IMR-90 (cell line): Measurements from ENCODE around the gene RDH16. TPM values are rescaled to one million over a fixed set of nuclear protein-coding genes. Genes with fewer than 3 reads are reported as not detected.
A peak's percentile ranks its signal among the peaks of the same experiment; 100 is the strongest.

Experiments
- ATAC-seq: fragments of 200-7000 bp; cut with Tn5 transposase; 2 replicates; pipeline ENCODE4 v1.9.1; 2020; ENCODE audit warnings: low read depth, mild to moderate bottlenecking, moderate library complexity
- BruUV-seq: library from RNA; stranded (reverse); fragments of 400-500 nt; replicated peaks from 2 replicates; lab custom pipeline; 2021; lab: Mats Ljungman, UMichigan
- CTCF ChIA-PET: fragments of 300-600 bp; formaldehyde crosslinking; extraction: SDS; loops from one replicate; lab custom pipeline; 2021; ENCODE audit warnings: antibody characterized with exemption; lab: Yijun Ruan, JAX
- POLR2A ChIA-PET: fragments of 300-600 bp; sonication (Branson Sonifier 250); formaldehyde crosslinking; loops from one replicate; lab custom pipeline; 2022; ENCODE audit warnings: antibody characterized with exemption; ENCODE audit not compliant: unreplicated experiment; lab: Charles Lee
- DNase-seq: peaks from one replicate; pipeline ENCODE4 v3.0.0; 2013
- H2AFZ ChIP-seq: replicated peaks from 2 replicates; pipeline ENCODE3; 2013; ENCODE audit warnings: low read length, mild to moderate bottlenecking; ENCODE audit not compliant: poor library complexity
- H2AK5ac ChIP-seq: 2 replicates; pipeline ENCODE4 v1.6.1; 2013; ENCODE audit warnings: low read depth, low read length, inconsistent platforms
- H2AK9ac ChIP-seq: replicated peaks from 2 replicates; pipeline ENCODE3; 2013; ENCODE audit warnings: mild to moderate bottlenecking, low read depth, low read length, moderate library complexity; ENCODE audit not compliant: poor library complexity
- H2BK120ac ChIP-seq: 2 replicates; pipeline ENCODE4 v1.6.1; 2013; ENCODE audit warnings: low read depth, low read length, inconsistent platforms
- H2BK15ac ChIP-seq: 3 replicates; pipeline ENCODE4 v1.6.1; 2013; ENCODE audit warnings: low read depth, low read length, inconsistent platforms
- H2BK20ac ChIP-seq: 2 replicates; pipeline ENCODE4 v1.6.1; 2013; ENCODE audit warnings: low read depth, mild to moderate bottlenecking, inconsistent platforms, low read length, moderate library complexity
- H2BK5ac ChIP-seq: 2 replicates; pipeline ENCODE4 v1.6.1; 2013; ENCODE audit warnings: mild to moderate bottlenecking, low read depth, low read length, inconsistent platforms; ENCODE audit not compliant: poor library complexity, severe bottlenecking
- H3K14ac ChIP-seq: replicated peaks from 2 replicates; pipeline ENCODE4 v1.6.1; 2013; ENCODE audit warnings: low read depth, low read length, inconsistent platforms
- H3K18ac ChIP-seq: 2 replicates; pipeline ENCODE4 v1.6.1; 2013; ENCODE audit warnings: low read depth, low read length, control low read depth
- H3K23ac ChIP-seq: 2 replicates; pipeline ENCODE4 v1.6.1; 2013; ENCODE audit warnings: low read depth, low read length, inconsistent platforms
- H3K27ac ChIP-seq: 2 replicates; pipeline ENCODE4 v1.5.1; 2013; ENCODE audit warnings: mild to moderate bottlenecking, control low read depth, low read length; ENCODE audit not compliant: insufficient read depth
- H3K27me3 ChIP-seq: 2 replicates; pipeline ENCODE4 v1.6.1; 2013; ENCODE audit warnings: low read length; ENCODE audit not compliant: control insufficient read depth, insufficient read depth
- H3K36me3 ChIP-seq: 2 replicates; pipeline ENCODE4 v1.6.1; 2013; ENCODE audit warnings: low read length, mixed read lengths; ENCODE audit not compliant: control insufficient read depth, insufficient read depth
- H3K4ac ChIP-seq: 2 replicates; pipeline ENCODE4 v1.6.1; 2013; ENCODE audit warnings: low read depth, low read length, inconsistent platforms
- H3K4me1 ChIP-seq: 2 replicates; pipeline ENCODE4 v1.6.1; 2013; ENCODE audit warnings: low read length, mixed read lengths; ENCODE audit not compliant: control insufficient read depth, insufficient read depth
- H3K4me2 ChIP-seq: 2 replicates; pipeline ENCODE4 v1.6.1; 2013; ENCODE audit warnings: low read depth, mild to moderate bottlenecking, control low read depth, low read length, moderate library complexity
- H3K4me3 ChIP-seq: 2 replicates; pipeline ENCODE4 v1.5.1; 2013; ENCODE audit warnings: low read depth, mild to moderate bottlenecking, control low read depth, low read length, moderate library complexity; ENCODE audit not compliant: insufficient read depth
- H3K56ac ChIP-seq: 2 replicates; pipeline ENCODE4 v1.6.1; 2013; ENCODE audit warnings: low read length, inconsistent platforms; ENCODE audit not compliant: insufficient read depth; ENCODE audit errors: extremely low read depth
- H3K79me1 ChIP-seq, 2 experiments: 2 replicates each; pipeline ENCODE4 v1.6.1; 2013; ENCODE audit warnings: low read length in 2 of 2, inconsistent platforms in 1 of 2, low read depth in 1 of 2
- H3K9ac ChIP-seq: 2 replicates; pipeline ENCODE4 v1.6.1; 2013; ENCODE audit warnings: low read depth, low read length, control low read depth
- H3K9me1 ChIP-seq: 2 replicates; pipeline ENCODE4 v1.6.1; 2013; ENCODE audit warnings: low read length, inconsistent platforms; ENCODE audit not compliant: insufficient read depth
- H3K9me3 ChIP-seq: 2 replicates; pipeline ENCODE4 v1.6.1; 2013; ENCODE audit warnings: low read length; ENCODE audit not compliant: control insufficient read depth, insufficient read depth
- H4K20me1 ChIP-seq: 2 replicates; pipeline ENCODE4 v1.6.1; 2013; ENCODE audit warnings: low read length, inconsistent platforms; ENCODE audit not compliant: insufficient read depth
- H4K5ac ChIP-seq: 2 replicates; pipeline ENCODE4 v1.6.1; 2013; ENCODE audit warnings: mild to moderate bottlenecking, low read depth, low read length, control low read depth
- H4K8ac ChIP-seq, 2 experiments: 2 replicates each; pipeline ENCODE4 v1.6.1; 2013; ENCODE audit warnings: low read depth in 2 of 2, low read length in 2 of 2, control low read depth in 1 of 2, inconsistent platforms in 1 of 2
- H4K91ac ChIP-seq: 2 replicates; pipeline ENCODE4 v1.6.1; 2013; ENCODE audit warnings: low read depth, low read length, inconsistent platforms; ENCODE audit not compliant: insufficient read depth
- BHLHE40 ChIP-seq: fragments of 150-350 bp; IDR thresholded peaks from 2 replicates; pipeline ENCODE4 v1.6.1; 2016; ENCODE audit warnings: mild to moderate bottlenecking, low read depth, low read length
- CEBPB ChIP-seq: IDR thresholded peaks from 2 replicates; pipeline ENCODE4 v1.6.1; 2012; ENCODE audit warnings: low read depth, low read length, improper control_type of control experiment
- CHD1 ChIP-seq: IDR thresholded peaks from 2 replicates; pipeline ENCODE4 v1.6.1; 2012; ENCODE audit warnings: low read depth, low read length, improper control_type of control experiment
- CTCF ChIP-seq: conservative IDR thresholded peaks from 2 replicates; pipeline ENCODE4 v1.5.1; 2012; ENCODE audit warnings: mild to moderate bottlenecking, low read depth, low read length, improper control_type of control experiment
- ELK1 ChIP-seq: fragments of 150-350 bp; IDR thresholded peaks from 2 replicates; pipeline ENCODE4 v1.6.1; 2016; ENCODE audit warnings: low read depth, mild to moderate bottlenecking, low read length, moderate library complexity, borderline replicate concordance
- FOS ChIP-seq: fragments of 150-350 bp; IDR thresholded peaks from 2 replicates; pipeline ENCODE4 v1.6.1; 2016; ENCODE audit warnings: low read depth, low read length
- MAFK ChIP-seq: IDR thresholded peaks from 2 replicates; pipeline ENCODE4 v1.6.1; 2012; ENCODE audit warnings: low read depth, low read length, improper control_type of control experiment
- MAZ ChIP-seq: IDR thresholded peaks from 2 replicates; pipeline ENCODE4 v1.6.1; 2012; ENCODE audit warnings: low read depth, mild to moderate bottlenecking, low read length, improper control_type of control experiment, moderate library complexity, borderline replicate concordance
- NFE2L2 ChIP-seq: fragments of 150-350 bp; IDR thresholded peaks from 2 replicates; pipeline ENCODE4 v1.6.1; 2016; ENCODE audit warnings: low read depth, mild to moderate bottlenecking, low read length
- POLR2A ChIP-seq: IDR thresholded peaks from 2 replicates; pipeline ENCODE4 v1.6.1; 2012; ENCODE audit warnings: mild to moderate bottlenecking, low read depth, low read length
- RFX5 ChIP-seq: IDR thresholded peaks from 2 replicates; pipeline ENCODE4 v1.8.0; 2012; ENCODE audit warnings: low read depth, mild to moderate bottlenecking, low read length, moderate library complexity
- USF2 ChIP-seq: fragments of 150-350 bp; IDR thresholded peaks from 2 replicates; pipeline ENCODE4 v1.6.1; 2017; ENCODE audit warnings: mild to moderate bottlenecking, antibody characterized with exemption, low read length, low read depth
- WGBS, 2 experiments: methylation state at CpG; one replicate each; pipeline versions ENCODE4 v1.1.5 to v1.1.7; 2013; ENCODE audit warnings: missing lambda C conversion rate in 2 of 2; ENCODE audit not compliant: insufficient read length in 1 of 2; ENCODE audit errors: extremely low coverage in 2 of 2; 5-methylcytosine and 5-hydroxymethylcytosine counted together
- dilution Hi-C: fragments of 300-500 bp; cut with HindIII; formaldehyde crosslinking; loops from one replicate; pipeline ENCODE4 v1.14.3; 2018; ENCODE audit warnings: low sequenced_read_pairs; ENCODE audit not compliant: unreplicated experiment
- in situ Hi-C: fragments of 300-500 bp; cut with MboI; formaldehyde crosslinking; loops from 3 replicates; pipeline ENCODE4 v1.14.3; 2019; ENCODE audit warnings: low sequenced_read_pairs, inconsistent platforms, mixed read lengths
- intact Hi-C: fragments of 100-400 bp; cut with micrococcal nuclease; formaldehyde crosslinking; loops from 2 replicates; pipeline ENCODE4 v1.10.0; 2022
- polyA plus RNA-seq, 3 experiments: library from polyadenylated mRNA; depleted of rRNA; stranded (reverse); fragments of >200 nt; gene quantifications; 2 replicates each; pipeline ENCODE4 v1.2.3, GENCODE V29; 2012; ENCODE audit warnings: low replicate concordance in 1 of 3
- total RNA-seq: library from RNA; depleted of rRNA; stranded (reverse); fragments of >200 nt; gene quantifications from 2 replicates; pipeline ENCODE4 v1.2.3, GENCODE V29; 2012

The RDH16 gene
- total and polyA plus RNA-seq, 2 of the 4 experiments (the other 2 are of a cell fraction) = not detected

- Histone ChIP-seq H3K9me1 (peaks cover 9% of the 10 kb centered on the region; the same call in 1 of the 2 replicates), H2BK15ac (peak within 1 kb of the TSS; percentile 81; the same call in 1 of the 3 replicates), H3K36me3 (peaks cover 31% of the 10 kb centered on the region), H3K4ac (peak within 1 kb of the TSS; percentile 71), H3K18ac (no peak within 1 kb of the TSS; the same call in 1 of the 2 replicates), H3K79me1 (peaks cover 28 to 55% of the 10 kb centered on the region in 2 experiments), H3K23ac (peak within 1 kb of the TSS; percentile 84), H3K27ac (peak within 1 kb of the TSS; percentile 76), H3K9ac (peak within 1 kb of the TSS; percentile 92), H2AFZ (peak within 1 kb of the TSS; percentile 93), H3K9me3 (no peaks in the 10 kb centered on the region), H3K56ac (peak within 1 kb of the TSS; percentile 60), H3K14ac (peak within 1 kb of the TSS; percentile 79), H2BK5ac (peak within 1 kb of the TSS; percentile 43), H2AK9ac (peak within 1 kb of the TSS; percentile 91), H4K8ac (peak within 1 kb of the TSS; percentile 44 to 84), H3K27me3 (no peaks in the 10 kb centered on the region), H4K5ac (peak within 1 kb of the TSS; percentile 51), H3K4me1 (peaks cover 12% of the 10 kb centered on the region), H2BK20ac (no peak within 1 kb of the TSS), H2BK120ac (peak within 1 kb of the TSS; percentile 19), H2AK5ac (peak within 1 kb of the TSS; percentile 90), H3K4me3 (peak within 1 kb of the TSS; percentile 98), H3K4me2 (peak within 1 kb of the TSS; percentile 90), H4K91ac (peak within 1 kb of the TSS; percentile 52), H4K20me1 (peaks cover 19% of the 10 kb centered on the region)
- CTCF ChIA-PET = interaction anchor here (1.0 to 2.2 kb wide), 3 partner anchors 56 to 106 kb away, joined by 3 to 8 read pairs (median 3); partner anchors contain the start of gene STAT6
- ATAC-seq (peak; percentile 80), DNase-seq (peak; percentile 35)
- TF ChIP-seq NFE2L2 (no peak), BHLHE40 (no peak), ELK1 (no peak), MAZ (peak; percentile 78; the same call in 1 of the 2 replicates), MAFK (no peak), FOS (no peak), CHD1 (no peak), RFX5 (no peak), CTCF (peak; percentile 65), CEBPB (no peak), POLR2A (peak; percentile 46; the same call in 1 of the 2 replicates), USF2 (no peak)
- 0% methylated on average over 5 of the region's 94 CpGs; no CpG with 5 or more reads in 1 of the 2 experiments for WGBS, 2 experiments
- no TSS peak for BruUV-seq
- intact Hi-C loops (loop anchor here (10.0 kb wide), 1 partner anchor 361 kb away; the partner anchor contains the start of gene ATP5F1B), dilution Hi-C loops (no loop called here), in situ Hi-C loops (loop anchor here (5.0 to 10.0 kb wide), 2 partner anchors 106 to 371 kb away; partner anchors contain the start of genes BAZ2A and STAT6)
- POLR2A ChIA-PET = interaction anchor here (0.6 to 0.7 kb wide), 2 partner anchors 395 to 690 kb away, joined by 6 to 18 read pairs; no protein-coding TSS in a partner anchor
Measured at GRCh38 chr12:57005980-57006808, 48.8 kb upstream of the RDH16 start, which contains the start of gene ZBTB39. Gene ZBTB39, minus strand, starts transcription at chr12:57006546. Its CDS starts 1,629 bp downstream, at chr12:57004917.
